ENCODE measurements around the gene TGFB1I1.

TGFB1I1 gene

DNA sequence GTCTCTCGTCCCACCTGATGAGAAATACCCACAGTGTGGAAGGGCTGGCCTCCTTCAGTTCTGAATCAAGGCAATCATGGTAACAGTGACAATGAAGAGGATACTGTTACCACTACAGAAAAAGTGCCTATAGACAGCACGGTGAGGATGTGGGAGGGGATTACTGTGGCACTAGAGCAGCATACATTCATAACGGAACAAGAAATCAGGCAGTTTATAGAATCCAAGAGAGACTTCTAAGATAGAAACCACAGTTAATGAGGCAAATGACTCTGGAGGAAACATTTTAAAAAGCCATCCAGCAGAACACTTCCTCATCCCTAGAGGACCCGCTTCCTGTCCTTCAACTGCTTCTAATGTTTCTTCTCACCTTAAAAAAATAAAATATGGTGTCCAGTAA is 33.5 kb downstream of the TGFB1I1 start:
- ATAC-seq, result no peak
- no peak for TF ChIP-seq CSDC2 (CRISPR knock-in tag; IDR thresholded peaks at IDR 0.05)
- TF ChIP-seq ZNF565 (CRISPR knock-in tag; conservative IDR thresholded peaks at IDR 0.05; ENCODE audit: low read depth), result no peak
- no peak for TF ChIP-seq BACH2 (CRISPR knock-in tag; IDR thresholded peaks at IDR 0.05; ENCODE audit: borderline replicate concordance)
- no peak for TF ChIP-seq ZFP3 (CRISPR knock-in tag; IDR thresholded peaks at IDR 0.05)
- no peak for TF ChIP-seq ARNTL (CRISPR knock-in tag; IDR thresholded peaks at IDR 0.05; ENCODE audit: borderline replicate concordance, low read depth)
- no peak for TF ChIP-seq TSHZ2 (CRISPR knock-in tag; IDR thresholded peaks at IDR 0.05)
- no peak for TF ChIP-seq CREB5 (CRISPR knock-in tag; IDR thresholded peaks at IDR 0.05; ENCODE audit: low read depth)
- no peak for TF ChIP-seq TOX (CRISPR knock-in tag; IDR thresholded peaks at IDR 0.05; ENCODE audit: borderline replicate concordance)
- TF ChIP-seq ZFP30 (CRISPR knock-in tag; IDR thresholded peaks at IDR 0.05), result no peak
- no peak for TF ChIP-seq ISL1 (CRISPR knock-in tag; IDR thresholded peaks at IDR 0.05)
- TF ChIP-seq ZC3H10 (CRISPR knock-in tag; IDR thresholded peaks at IDR 0.05), result no peak
- TF ChIP-seq ZNF70 (CRISPR knock-in tag; IDR thresholded peaks at IDR 0.05), result no peak
- TF ChIP-seq GLIS3 (CRISPR knock-in tag; IDR thresholded peaks at IDR 0.05), result no peak
- no peak for TF ChIP-seq PPARA (CRISPR knock-in tag; IDR thresholded peaks at IDR 0.05; ENCODE audit: borderline replicate concordance)
- no peak for TF ChIP-seq OSR1 (CRISPR knock-in tag; IDR thresholded peaks at IDR 0.05)
- TF ChIP-seq, protein P1, sequence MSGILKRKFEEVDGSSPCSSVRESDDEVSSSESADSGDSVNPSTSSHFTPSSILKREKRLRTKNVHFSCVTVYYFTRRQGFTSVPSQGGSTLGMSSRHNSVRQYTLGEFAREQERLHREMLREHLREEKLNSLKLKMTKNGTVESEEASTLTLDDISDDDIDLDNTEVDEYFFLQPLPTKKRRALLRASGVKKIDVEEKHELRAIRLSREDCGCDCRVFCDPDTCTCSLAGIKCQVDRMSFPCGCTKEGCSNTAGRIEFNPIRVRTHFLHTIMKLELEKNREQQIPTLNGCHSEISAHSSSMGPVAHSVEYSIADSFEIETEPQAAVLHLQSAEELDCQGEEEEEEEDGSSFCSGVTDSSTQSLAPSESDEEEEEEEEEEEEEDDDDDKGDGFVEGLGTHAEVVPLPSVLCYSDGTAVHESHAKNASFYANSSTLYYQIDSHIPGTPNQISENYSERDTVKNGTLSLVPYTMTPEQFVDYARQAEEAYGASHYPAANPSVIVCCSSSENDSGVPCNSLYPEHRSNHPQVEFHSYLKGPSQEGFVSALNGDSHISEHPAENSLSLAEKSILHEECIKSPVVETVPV (CRISPR knock-in tag; IDR thresholded peaks at IDR 0.05), result no peak

DNA sequence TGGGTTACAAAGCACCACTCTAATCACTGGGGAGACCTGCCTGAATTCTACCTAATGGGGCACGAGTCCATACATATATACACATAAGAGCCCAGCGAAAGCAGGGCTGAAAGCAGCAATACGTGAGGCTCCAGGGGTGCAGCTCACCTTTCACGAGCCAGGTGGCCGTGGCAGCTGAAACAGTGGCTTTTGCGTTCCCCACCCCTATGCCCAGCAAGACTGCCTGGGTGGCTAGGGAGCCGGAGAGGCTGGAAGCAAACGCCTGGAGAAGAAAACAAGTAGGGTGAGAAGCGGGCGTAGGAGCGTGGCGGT is 35.6 kb downstream of the TGFB1I1 start:
- ATAC-seq, result no peak; the same call in 2 of the 3 replicates
- TF ChIP-seq ISL1 (CRISPR knock-in tag; IDR thresholded peaks at IDR 0.05), result no peak
- no peak for TF ChIP-seq CSDC2 (CRISPR knock-in tag; IDR thresholded peaks at IDR 0.05)
- no peak for TF ChIP-seq PATZ1 (CRISPR knock-in tag; IDR thresholded peaks at IDR 0.05; ENCODE audit: borderline replicate concordance)
- TF ChIP-seq ARNTL (CRISPR knock-in tag; IDR thresholded peaks at IDR 0.05; ENCODE audit: borderline replicate concordance, low read depth), result no peak
- TF ChIP-seq ZNF70 (CRISPR knock-in tag; IDR thresholded peaks at IDR 0.05), result no peak
- TF ChIP-seq CREB5 (CRISPR knock-in tag; IDR thresholded peaks at IDR 0.05; ENCODE audit: low read depth), result no peak
- no peak for TF ChIP-seq OSR1 (CRISPR knock-in tag; IDR thresholded peaks at IDR 0.05)
- TF ChIP-seq ZC3H10 (CRISPR knock-in tag; IDR thresholded peaks at IDR 0.05), result no peak
- TF ChIP-seq ZNF565 (CRISPR knock-in tag; conservative IDR thresholded peaks at IDR 0.05; ENCODE audit: low read depth), result no peak
- TF ChIP-seq TOX (CRISPR knock-in tag; IDR thresholded peaks at IDR 0.05; ENCODE audit: borderline replicate concordance), result no peak
- TF ChIP-seq, protein P1 (CRISPR knock-in tag; IDR thresholded peaks at IDR 0.05), result no peak
- no peak for TF ChIP-seq SNAI2 (CRISPR knock-in tag; IDR thresholded peaks at IDR 0.05)
- TF ChIP-seq PPARA (CRISPR knock-in tag; IDR thresholded peaks at IDR 0.05; ENCODE audit: borderline replicate concordance), result no peak
- no peak for TF ChIP-seq ESRRG (CRISPR knock-in tag; IDR thresholded peaks at IDR 0.05)
- TF ChIP-seq ZFP30 (CRISPR knock-in tag; IDR thresholded peaks at IDR 0.05), result no peak
- TF ChIP-seq TSHZ2 (CRISPR knock-in tag; IDR thresholded peaks at IDR 0.05), result no peak
